ENCODE data around the gene ACAP2.

- no peak for TF ChIP-seq CTCF (IDR thresholded peaks at IDR 0.05)
- no peak for TF ChIP-seq POLR2A (IDR thresholded peaks at IDR 0.05; ENCODE audit: low read depth)
- TF ChIP-seq POLR2AphosphoS5 (IDR thresholded peaks at IDR 0.05) = no peak
Observed at GRCh38 chr3:195265363-195265976, 177.3 kb downstream of the ACAP2 start.
